Gastrocnemius medialis (tissue), 4 donors: ENCODE measurements around the gene ELMO1. TPM values are rescaled to one million over a fixed set of nuclear protein-coding genes. Genes with fewer than 3 reads are reported as not detected.
A peak's percentile ranks its signal among the peaks of the same experiment; 100 is the strongest.

Experiments used
- ATAC-seq, 2 donors: fragments of 150-250 bp; one replicate each; pipeline ENCODE4 v1.9.1; 2016
- DNase-seq, 2 donors: peaks; one replicate each; pipeline ENCODE4 v3.0.0-alpha.2; 2019
- H3K27ac ChIP-seq, 4 donors: fragments of 200-600 bp; sonication (generic); 1 replicate in 1 of 4; 2 replicates in 3 of 4; pipeline ENCODE4 v1.5.1; 2016 to 2018; ENCODE audit warnings: mild to moderate bottlenecking in 2 of 4, moderate library complexity in 1 of 4
- H3K27me3 ChIP-seq, 3 donors: fragments of 200-600 bp; sonication (generic) in 2 of 3; 1 replicate in 1 of 3; 2 replicates in 2 of 3; pipeline versions ENCODE4 v1.5.1 to v1.6.0; 2016 to 2019; ENCODE audit warnings: mild to moderate bottlenecking in 1 of 3, moderate library complexity in 1 of 3
- H3K36me3 ChIP-seq, 2 donors: fragments of 200-600 bp; sonication (generic) in 1 of 2; one replicate each; pipeline ENCODE4 v1.5.1; 2017 to 2018
- H3K4me1 ChIP-seq, 2 donors: fragments of 200-600 bp; sonication (generic) in 1 of 2; one replicate each; pipeline ENCODE4 v1.5.1; 2016 to 2017; ENCODE audit warnings: mild to moderate bottlenecking in 2 of 2
- H3K4me3 ChIP-seq, 4 donors: fragments of 200-600 bp; sonication (generic) in 3 of 4; 1 replicate in 1 of 4; 2 replicates in 3 of 4; pipeline ENCODE4 v1.5.1; 2016 to 2019; ENCODE audit warnings: mild to moderate bottlenecking in 2 of 4
- H3K9me3 ChIP-seq, 3 donors: fragments of 200-600 bp; sonication (generic) in 2 of 3; 1 replicate in 1 of 3; 2 replicates in 2 of 3; pipeline ENCODE4 v1.5.1; 2016 to 2019
- CTCF ChIP-seq, 5 experiments: fragments of 450-650 bp in 3 of 5; fragments of 200-600 bp in 2 of 5; sonication (generic) in 2 of 5; IDR thresholded peaks in 4 of 5; conservative IDR thresholded peaks in 1 of 5; 1 replicate in 4 of 5; 2 replicates in 1 of 5; pipeline ENCODE4 v1.5.1; 2016 to 2019; ENCODE audit warnings: antibody characterized with exemption in 5 of 5, mild to moderate bottlenecking in 3 of 5, moderate library complexity in 3 of 5
- POLR2A ChIP-seq, 2 donors: fragments of 450-650 bp; IDR thresholded peaks; one replicate each; pipeline ENCODE4 v1.6.1; 2017; ENCODE audit warnings: antibody characterized with exemption in 2 of 2, mild to moderate bottlenecking in 2 of 2, moderate library complexity in 2 of 2
- in situ Hi-C, 4 donors: fragments of 200-750 bp; cut with MboI; loops; one replicate each; pipeline versions ENCODE4 v1.15.0 to v1.8.0; 2017; ENCODE audit warnings: low sequenced_read_pairs in 4 of 4
- intact Hi-C: fragments of 100-400 bp; cut with DNase I; formaldehyde crosslinking; loops from one replicate; pipeline ENCODE4 v1.15.1; 2023; ENCODE audit warnings: low total_unique reads
- total RNA-seq, 4 donors: library from RNA; depleted of rRNA; stranded (reverse); fragments of >200 nt; gene quantifications; one replicate each; pipeline versions ENCODE4 v1.1.0 to v1.2.3, GENCODE V29; 2016

The ELMO1 gene
- total RNA-seq, 4 donors from 2014 or later = 8.4 to 18.9 (median 14.6) TPM

DNA sequence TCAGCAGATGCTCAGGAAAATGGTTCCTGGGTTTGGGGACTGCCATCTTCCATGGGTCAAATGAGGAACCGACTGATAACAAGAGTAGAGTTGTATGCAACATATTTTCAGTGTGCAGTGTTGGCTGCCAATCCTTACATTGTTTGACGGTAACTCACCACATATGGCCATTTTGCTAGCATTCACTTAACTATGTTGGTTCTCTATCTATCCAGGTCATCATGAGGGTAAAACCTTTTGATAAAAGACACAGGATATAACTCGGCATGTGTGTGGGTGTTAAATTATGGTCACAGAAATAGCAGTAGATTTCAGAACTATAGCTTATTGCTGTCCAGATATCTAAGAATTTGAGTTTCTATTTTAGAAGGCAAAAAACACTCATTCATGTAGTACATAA lies 583.6 kb downstream of the ELMO1 start:
- TF ChIP-seq POLR2A (IDR thresholded peaks at IDR 0.05) (no peak), CTCF (IDR thresholded peaks at IDR 0.05 in 4 of 5, conservative IDR thresholded peaks at IDR 0.05 in 1 of 5) (no peak)
- DNase-seq (no peak), ATAC-seq (no peak)
- no peak overlapping the region for H3K4me3 ChIP-seq
- intact Hi-C loops = no loop called here
- H3K27me3 ChIP-seq = no peaks in the 10 kb centered on the region
- H3K4me1 ChIP-seq = no peaks in the 10 kb centered on the region
- H3K9me3 ChIP-seq = no peaks in the 10 kb centered on the region
- no peaks in the 10 kb centered on the region for H3K36me3 ChIP-seq
- in situ Hi-C loops = no loop called here
- no peak overlapping the region for H3K27ac ChIP-seq

GRCh38 chr7:36863901-36864701 lies 584.6 kb downstream of the ELMO1 start:
- Histone ChIP-seq H3K27ac (no peak overlapping the region), H3K27me3 (no peaks in the 10 kb centered on the region), H3K4me3 (no peak overlapping the region), H3K36me3 (no peaks in the 10 kb centered on the region), H3K9me3 (no peaks in the 10 kb centered on the region), H3K4me1 (no peaks in the 10 kb centered on the region)
- TF ChIP-seq CTCF (IDR thresholded peaks at IDR 0.05 in 4 of 5, conservative IDR thresholded peaks at IDR 0.05 in 1 of 5) (no peak), POLR2A (IDR thresholded peaks at IDR 0.05) (no peak)
- ATAC-seq (no peak), DNase-seq (peak in 1 of 2 donors; percentile 17)
- intact Hi-C loops = no loop called here
- in situ Hi-C loops = no loop called here

DNA sequence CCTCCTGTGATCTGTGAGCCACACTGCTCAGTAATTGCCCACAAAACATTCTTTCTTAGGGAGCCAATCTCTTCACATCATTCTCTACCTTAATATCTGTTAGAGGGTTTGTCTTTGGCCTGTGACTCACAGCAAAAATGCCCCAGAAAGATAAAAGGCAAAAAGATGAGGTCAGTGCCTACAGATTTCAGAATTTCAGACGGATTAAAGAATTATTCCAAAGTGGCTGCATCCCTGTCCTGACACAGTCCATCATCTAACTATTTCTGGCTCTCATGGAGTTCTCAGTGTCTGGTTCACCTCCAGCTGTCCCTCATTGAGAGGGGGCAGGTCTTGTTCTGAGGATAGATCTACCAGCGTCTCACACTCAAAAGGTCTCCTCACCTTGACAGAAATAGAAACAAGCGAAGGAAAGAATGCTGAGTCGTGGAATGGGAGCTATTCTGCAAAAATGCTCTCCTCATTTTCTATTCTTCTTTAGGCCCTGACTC lies 585.8 kb downstream of the ELMO1 start:
- no peaks in the 10 kb centered on the region for H3K36me3 ChIP-seq
- no peaks in the 10 kb centered on the region for H3K27me3 ChIP-seq
- H3K4me3 ChIP-seq = no peak overlapping the region
- DNase-seq (no peak), ATAC-seq (no peak)
- in situ Hi-C loops (no loop called here), intact Hi-C loops (no loop called here)
- TF ChIP-seq POLR2A (IDR thresholded peaks at IDR 0.05) (no peak), CTCF (IDR thresholded peaks at IDR 0.05 in 4 of 5, conservative IDR thresholded peaks at IDR 0.05 in 1 of 5) (no peak)
- no peaks in the 10 kb centered on the region for H3K4me1 ChIP-seq
- no peaks in the 10 kb centered on the region for H3K9me3 ChIP-seq
- H3K27ac ChIP-seq = no peak overlapping the region

DNA sequence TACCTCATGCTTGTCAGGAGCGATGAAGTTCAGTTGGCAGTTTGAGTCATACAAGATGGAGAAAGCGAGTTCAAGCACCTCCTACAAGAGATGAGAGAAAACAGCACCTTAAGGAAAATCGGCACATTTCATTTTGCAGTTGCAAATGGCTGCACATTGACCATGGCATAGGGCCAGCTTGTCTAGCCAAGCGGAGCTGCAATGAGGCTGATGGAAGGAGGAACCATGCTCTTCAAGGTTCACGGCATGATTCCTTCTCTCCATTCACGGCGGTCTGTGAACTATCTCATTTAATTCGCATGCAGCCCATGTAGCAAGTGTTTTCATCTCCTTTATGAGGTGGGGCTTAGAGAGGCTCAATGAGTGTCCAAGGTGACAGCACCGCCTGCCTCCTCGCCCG lies 587.0 kb downstream of the ELMO1 start:
- Histone ChIP-seq H3K36me3 (no peaks in the 10 kb centered on the region), H3K27me3 (no peaks in the 10 kb centered on the region), H3K4me3 (no peak overlapping the region), H3K9me3 (no peaks in the 10 kb centered on the region), H3K4me1 (no peaks in the 10 kb centered on the region), H3K27ac (no peak overlapping the region)
- TF ChIP-seq POLR2A (IDR thresholded peaks at IDR 0.05) = no peak
- no peak for TF ChIP-seq CTCF (IDR thresholded peaks at IDR 0.05 in 4 of 5, conservative IDR thresholded peaks at IDR 0.05 in 1 of 5)
- ATAC-seq (no peak), DNase-seq (no peak)
- intact Hi-C loops (no loop called here), in situ Hi-C loops (no loop called here)
